CD8-positive, alpha-beta memory T cell (primary cell): ENCODE measurements around the gene ESR1. TPM values are rescaled to one million over a fixed set of nuclear protein-coding genes. Genes with fewer than 3 reads are reported as not detected.

ENCODE experiments used
- CTCF ChIA-PET: fragments of 350-600 bp; sonication (Branson Sonifier 250); formaldehyde crosslinking; loops from one replicate; lab custom pipeline; 2021; ENCODE audit warnings: antibody characterized with exemption; lab: Charles Lee
- POLR2A ChIA-PET: fragments of 350-600 bp; sonication (Branson Sonifier 250); formaldehyde crosslinking; loops from one replicate; lab custom pipeline; 2021; ENCODE audit warnings: antibody characterized with exemption; lab: Charles Lee
- DNase-seq, 5 donors: peaks; one replicate each; pipeline versions ENCODE4 v3.0.0 to v3.0.0-alpha.2; 2020 to 2022; ENCODE audit warnings: mixed read lengths in 1 of 5
- H3K27ac ChIP-seq: one replicate; pipeline ENCODE4 v1.7.0; 2013; ENCODE audit warnings: low read depth, mild to moderate bottlenecking, low read length, moderate library complexity
- H3K27me3 ChIP-seq: 2 replicates; pipeline ENCODE4 v1.7.0; 2013; ENCODE audit warnings: low read length, mild to moderate bottlenecking; ENCODE audit not compliant: insufficient read depth, poor library complexity, severe bottlenecking
- H3K36me3 ChIP-seq: 2 replicates; pipeline ENCODE4 v1.7.0; 2013; ENCODE audit warnings: mild to moderate bottlenecking, low read length, moderate library complexity; ENCODE audit not compliant: insufficient read depth
- H3K4me1 ChIP-seq: 2 replicates; pipeline ENCODE4 v1.7.0; 2013; ENCODE audit warnings: mild to moderate bottlenecking, low read length, moderate library complexity; ENCODE audit not compliant: insufficient read depth
- H3K4me3 ChIP-seq: 2 replicates; pipeline ENCODE4 v1.7.0; 2013; ENCODE audit warnings: mild to moderate bottlenecking, low read length
- H3K9me3 ChIP-seq: 2 replicates; pipeline ENCODE4 v1.7.0; 2013; ENCODE audit warnings: mild to moderate bottlenecking, low read length
- H3K27ac Mint-ChIP-seq, 8 donors: one replicate each; pipeline ENCODE4 v1.8.0; 2020 to 2021; ENCODE audit warnings: mixed read lengths in 8 of 8, mild to moderate bottlenecking in 6 of 8, inconsistent platforms in 3 of 8, moderate library complexity in 3 of 8
- H3K27me3 Mint-ChIP-seq, 2 donors: one replicate each; pipeline ENCODE4 v1.8.0; 2020 to 2021; ENCODE audit warnings: mixed read lengths in 2 of 2, mild to moderate bottlenecking in 1 of 2, moderate library complexity in 1 of 2
- H3K36me3 Mint-ChIP-seq, 3 donors: one replicate each; pipeline ENCODE4 v1.8.0; 2020 to 2021; ENCODE audit warnings: mixed read lengths in 3 of 3, inconsistent platforms in 1 of 3, mild to moderate bottlenecking in 1 of 3
- H3K4me1 Mint-ChIP-seq, 3 donors: one replicate each; pipeline ENCODE4 v1.8.0; 2020 to 2021; ENCODE audit warnings: mixed read lengths in 3 of 3, inconsistent platforms in 1 of 3, mild to moderate bottlenecking in 1 of 3
- H3K4me3 Mint-ChIP-seq, 7 donors: one replicate each; pipeline ENCODE4 v1.8.0; 2020 to 2021; ENCODE audit warnings: mixed read lengths in 7 of 7, mild to moderate bottlenecking in 6 of 7, moderate library complexity in 4 of 7, inconsistent platforms in 2 of 7
- H3K9me3 Mint-ChIP-seq, 5 donors: one replicate each; pipeline ENCODE4 v1.8.0; 2020 to 2022; ENCODE audit warnings: mixed read lengths in 5 of 5, mild to moderate bottlenecking in 3 of 5, moderate library complexity in 2 of 5, inconsistent platforms in 1 of 5
- polyA plus RNA-seq: library from polyadenylated mRNA; unstranded; fragments of 300-500 nt; fragmentation: Illumina TruSeq; gene quantifications from one replicate; pipeline ENCODE4 v1.2.3, GENCODE V29; 2021
- total RNA-seq, 2 experiments: library from RNA; stranded (reverse); gene quantifications; one replicate each; pipeline ENCODE4 v1.2.3, GENCODE V29; 2021

ESR1 gene
- total and polyA plus RNA-seq, 3 experiments from 2014 or later: 0.15 to 1.2 TPM; not detected in 1

DNA sequence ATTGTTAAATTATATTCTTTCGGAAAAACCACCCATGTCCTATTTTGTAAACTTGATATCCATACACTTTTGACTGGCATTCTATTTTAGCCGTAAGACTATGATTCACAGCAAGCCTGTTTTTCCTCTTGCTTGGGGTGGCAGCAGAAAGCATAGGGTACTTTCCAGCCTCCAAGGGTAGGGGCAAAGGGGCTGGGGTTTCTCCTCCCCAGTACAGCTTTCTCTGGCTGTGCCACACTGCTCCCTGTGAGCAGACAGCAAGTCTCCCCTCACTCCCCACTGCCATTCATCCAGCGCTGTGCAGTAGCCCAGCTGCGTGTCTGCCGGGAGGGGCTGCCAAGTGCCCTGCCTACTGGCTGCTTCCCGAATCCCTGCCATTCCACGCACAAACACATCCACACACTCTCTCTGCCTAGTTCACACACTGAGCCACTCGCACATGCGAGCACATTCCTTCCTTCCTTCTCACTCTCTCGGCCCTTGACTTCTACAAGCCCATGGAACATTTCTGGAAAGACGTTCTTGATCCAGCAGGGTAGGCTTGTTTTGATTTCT is 2.1 kb upstream of the ESR1 start:
- peaks cover 33 to 45% of the 10 kb centered on the region in 2 donors for H3K27me3 Mint-ChIP-seq
- H3K27ac ChIP-seq: no peak overlapping the region

GRCh38 chr6:151806757-151807512 is 547 bp upstream of the ESR1 start:
- Mint-ChIP-seq H3K4me1 (peaks cover 10 to 22% (median 12%) of the 10 kb centered on the region in 3 donors), H3K4me3 (peak overlapping the region in 6 of 7 donors; percentile 26 to 65 (median 42)), H3K27me3 (peaks cover 29 to 51% of the 10 kb centered on the region in 2 donors), H3K36me3 (no peaks in the 10 kb centered on the region), H3K27ac (no peak overlapping the region), H3K9me3 (peaks cover 0 to 2% (median 0%) of the 10 kb centered on the region in 5 donors)
- DNase-seq: no peak
- H3K4me1 ChIP-seq: no peaks in the 10 kb centered on the region
- H3K4me3 ChIP-seq: no peak overlapping the region
- CTCF ChIA-PET: no interaction called here
- no peaks in the 10 kb centered on the region for H3K9me3 ChIP-seq
- H3K36me3 ChIP-seq: no peaks in the 10 kb centered on the region
- POLR2A ChIA-PET: no interaction called here
- peaks cover 18% of the 10 kb centered on the region for H3K27me3 ChIP-seq
- no peak overlapping the region for H3K27ac ChIP-seq

More for the DNA sequence above, 2.1 kb upstream of the ESR1 start:
- no peaks in the 10 kb centered on the region for H3K36me3 Mint-ChIP-seq
- H3K27ac Mint-ChIP-seq: no peak overlapping the region
- H3K9me3 Mint-ChIP-seq: peaks cover 0 to 2% (median 0%) of the 10 kb centered on the region in 5 donors
- Histone ChIP-seq H3K4me3 (no peak overlapping the region), H3K4me1 (no peaks in the 10 kb centered on the region), H3K36me3 (no peaks in the 10 kb centered on the region), H3K9me3 (no peaks in the 10 kb centered on the region), H3K27me3 (peaks cover 18% of the 10 kb centered on the region)
- H3K4me1 Mint-ChIP-seq: peaks cover 10 to 22% (median 12%) of the 10 kb centered on the region in 3 donors
- CTCF ChIA-PET: no interaction called here
- DNase-seq: no peak
- POLR2A ChIA-PET: no interaction called here
- no peak overlapping the region for H3K4me3 Mint-ChIP-seq

DNA sequence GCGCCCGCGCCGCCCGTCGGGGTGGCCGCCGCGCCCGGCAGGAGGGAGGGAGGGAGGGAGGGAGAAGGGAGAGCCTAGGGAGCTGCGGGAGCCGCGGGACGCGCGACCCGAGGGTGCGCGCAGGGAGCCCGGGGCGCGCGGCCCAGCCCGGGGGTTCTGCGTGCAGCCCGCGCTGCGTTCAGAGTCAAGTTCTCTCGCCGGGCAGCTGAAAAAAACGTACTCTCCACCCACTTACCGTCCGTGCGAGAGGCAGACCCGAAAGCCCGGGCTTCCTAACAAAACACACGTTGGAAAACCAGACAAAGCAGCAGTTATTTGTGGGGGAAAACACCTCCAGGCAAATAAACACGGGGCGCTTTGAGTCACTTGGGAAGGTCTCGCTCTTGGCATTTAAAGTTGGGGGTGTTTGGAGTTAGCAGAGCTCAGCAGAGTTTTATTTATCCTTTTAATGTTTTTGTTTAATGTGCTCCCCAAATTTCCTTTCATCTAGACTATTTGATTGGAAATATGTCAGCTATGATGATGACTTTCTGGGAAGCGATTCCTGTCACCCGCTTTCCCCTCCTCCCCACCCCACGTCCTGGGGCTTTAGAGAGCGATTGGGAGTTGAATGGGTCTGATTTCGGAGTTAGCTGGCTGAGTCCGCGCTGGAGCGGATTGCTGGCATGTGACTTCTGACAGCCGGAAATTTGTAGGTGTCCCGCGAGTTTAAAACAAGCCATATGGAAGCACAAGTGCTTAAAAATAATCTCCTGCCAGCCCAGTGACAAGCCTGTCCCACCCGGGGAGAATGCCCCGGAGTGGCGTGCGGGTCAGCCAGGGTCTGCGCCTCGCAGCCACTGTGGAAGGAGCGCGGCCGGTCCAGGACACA is 1.1 kb downstream of the ESR1 start:
- no peak overlapping the region for H3K4me3 ChIP-seq
- peaks cover 18% of the 10 kb centered on the region for H3K27me3 ChIP-seq
- Mint-ChIP-seq H3K9me3 (peaks cover 0 to 2% (median 0%) of the 10 kb centered on the region in 5 donors), H3K27me3 (peaks cover 28 to 60% of the 10 kb centered on the region in 2 donors), H3K36me3 (no peaks in the 10 kb centered on the region), H3K4me3 (peak overlapping the region in 6 of 7 donors; percentile 43 to 80 (median 60)), H3K4me1 (peaks cover 10 to 22% (median 12%) of the 10 kb centered on the region in 3 donors), H3K27ac (no peak overlapping the region)
- H3K9me3 ChIP-seq: no peaks in the 10 kb centered on the region
- H3K27ac ChIP-seq: no peak overlapping the region
- DNase-seq: no peak
- POLR2A ChIA-PET: no interaction called here
- no peaks in the 10 kb centered on the region for H3K36me3 ChIP-seq
- H3K4me1 ChIP-seq: no peaks in the 10 kb centered on the region
- CTCF ChIA-PET: no interaction called here

GRCh38 chr6:151811081-151811480 is 3.6 kb downstream of the ESR1 start:
- Histone ChIP-seq H3K27me3 (peaks cover 18% of the 10 kb centered on the region), H3K36me3 (no peaks in the 10 kb centered on the region), H3K4me3 (no peak overlapping the region), H3K9me3 (no peaks in the 10 kb centered on the region), H3K4me1 (no peaks in the 10 kb centered on the region), H3K27ac (no peak overlapping the region)
- H3K4me1 Mint-ChIP-seq: peaks cover 10 to 22% (median 12%) of the 10 kb centered on the region in 3 donors
- peaks cover 0 to 4% (median 0%) of the 10 kb centered on the region in 5 donors for H3K9me3 Mint-ChIP-seq
- no peak overlapping the region for H3K27ac Mint-ChIP-seq
- no peak for DNase-seq
- ChIA-PET CTCF (no interaction called here), POLR2A (no interaction called here)
- no peaks in the 10 kb centered on the region for H3K36me3 Mint-ChIP-seq
- no peak overlapping the region for H3K4me3 Mint-ChIP-seq
- peaks cover 22 to 56% of the 10 kb centered on the region in 2 donors for H3K27me3 Mint-ChIP-seq

DNA sequence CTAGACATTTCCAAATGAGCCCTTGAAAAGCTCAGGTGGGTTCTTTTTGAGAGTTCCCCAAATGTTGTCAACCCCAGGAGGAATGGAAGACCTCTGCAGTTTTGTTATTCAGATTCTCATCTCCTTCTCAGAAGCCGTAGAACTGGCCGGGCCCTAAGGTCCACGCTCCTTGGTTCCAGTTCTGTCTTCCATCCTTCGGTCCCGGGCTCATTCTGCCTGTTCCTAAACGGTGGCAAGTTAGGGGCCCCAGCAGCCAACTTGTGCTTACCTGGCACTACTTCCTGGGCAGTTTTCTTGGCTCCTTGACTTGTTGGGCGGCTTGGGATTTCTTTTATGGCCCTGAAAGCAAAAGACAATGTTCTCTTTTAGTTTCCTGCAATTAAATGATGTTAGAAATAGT is 6.4 kb downstream of the ESR1 start:
- Mint-ChIP-seq H3K27me3 (peaks cover 14 to 52% of the 10 kb centered on the region in 2 donors), H3K27ac (no peak overlapping the region), H3K4me1 (peaks cover 0 to 4% (median 0%) of the 10 kb centered on the region in 3 donors), H3K36me3 (no peaks in the 10 kb centered on the region), H3K9me3 (peaks cover 0 to 4% (median 0%) of the 10 kb centered on the region in 5 donors), H3K4me3 (no peak overlapping the region)
- POLR2A ChIA-PET: no interaction called here
- Histone ChIP-seq H3K4me1 (no peaks in the 10 kb centered on the region), H3K9me3 (no peaks in the 10 kb centered on the region), H3K4me3 (no peak overlapping the region), H3K27me3 (no peaks in the 10 kb centered on the region), H3K27ac (no peak overlapping the region), H3K36me3 (no peaks in the 10 kb centered on the region)
- CTCF ChIA-PET: no interaction called here
- no peak for DNase-seq

- Histone ChIP-seq H3K36me3 (no peaks in the 10 kb centered on the region), H3K4me1 (no peaks in the 10 kb centered on the region), H3K4me3 (no peak overlapping the region), H3K27me3 (no peaks in the 10 kb centered on the region), H3K9me3 (no peaks in the 10 kb centered on the region), H3K27ac (no peak overlapping the region)
- ChIA-PET CTCF (no interaction called here), POLR2A (no interaction called here)
- Mint-ChIP-seq H3K27ac (no peak overlapping the region), H3K27me3 (peaks cover 14 to 45% of the 10 kb centered on the region in 2 donors), H3K9me3 (peaks cover 0 to 2% (median 0%) of the 10 kb centered on the region in 5 donors), H3K4me3 (no peak overlapping the region), H3K4me1 (no peaks in the 10 kb centered on the region), H3K36me3 (no peaks in the 10 kb centered on the region)
- no peak for DNase-seq
These were observed 7.1 kb downstream of the ESR1 start for GRCh38 chr6:151814614-151815013.

- POLR2A ChIA-PET: no interaction called here
- Mint-ChIP-seq H3K36me3 (no peaks in the 10 kb centered on the region), H3K4me1 (no peaks in the 10 kb centered on the region), H3K4me3 (no peak overlapping the region), H3K9me3 (peaks cover 0 to 5% (median 0%) of the 10 kb centered on the region in 5 donors), H3K27ac (no peak overlapping the region), H3K27me3 (peaks cover 6 to 13% of the 10 kb centered on the region in 2 donors)
- no peak for DNase-seq
- Histone ChIP-seq H3K4me1 (no peaks in the 10 kb centered on the region), H3K27ac (no peak overlapping the region), H3K36me3 (no peaks in the 10 kb centered on the region), H3K9me3 (no peaks in the 10 kb centered on the region), H3K27me3 (no peaks in the 10 kb centered on the region), H3K4me3 (no peak overlapping the region)
- CTCF ChIA-PET: no interaction called here
These were observed 15.0 kb downstream of the ESR1 start for GRCh38 chr6:151822252-151823111.
